NCI-H187 (cell line): ENCODE data around the gene GSPT2.
"Not testable (repeated sequence)": the region's sequence is repeated elsewhere in the genome, so short reads cannot be mapped to it uniquely, and the experiment has no call there.

Source experiments
- DNase-seq, 2 experiments: peaks; one replicate each; lab custom pipeline; 2025; lab: John Stamatoyannopoulos, UW

The GSPT2 gene

GRCh38 chrX:51743179-51743957 lies at the start of gene GSPT2:
Gene GSPT2 (plus strand): TSS chrX:51743442. CDS start chrX:51743627, 185 bp downstream.
- DNase-seq = no peak

DNA sequence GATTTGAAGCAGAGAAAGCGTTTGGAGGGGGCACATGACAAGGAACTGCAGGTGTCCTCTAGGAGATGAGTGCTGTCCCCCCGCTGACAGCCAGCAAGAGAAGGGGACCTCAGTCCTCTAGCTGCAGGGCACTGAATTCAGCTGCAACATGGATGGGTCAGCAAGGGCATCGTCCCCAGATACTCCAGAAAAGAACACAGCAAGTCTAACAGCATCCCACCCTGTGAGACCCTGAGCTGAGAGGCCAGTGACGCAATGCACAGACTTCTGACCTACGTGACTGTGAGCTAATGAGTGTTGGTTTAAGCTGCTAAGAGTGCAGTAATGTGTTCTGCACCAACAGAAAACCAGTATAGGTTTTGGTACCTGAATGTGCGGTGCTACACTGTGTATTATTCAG lies 49.0 kb upstream of the GSPT2 start:
- no peak for DNase-seq

DNA sequence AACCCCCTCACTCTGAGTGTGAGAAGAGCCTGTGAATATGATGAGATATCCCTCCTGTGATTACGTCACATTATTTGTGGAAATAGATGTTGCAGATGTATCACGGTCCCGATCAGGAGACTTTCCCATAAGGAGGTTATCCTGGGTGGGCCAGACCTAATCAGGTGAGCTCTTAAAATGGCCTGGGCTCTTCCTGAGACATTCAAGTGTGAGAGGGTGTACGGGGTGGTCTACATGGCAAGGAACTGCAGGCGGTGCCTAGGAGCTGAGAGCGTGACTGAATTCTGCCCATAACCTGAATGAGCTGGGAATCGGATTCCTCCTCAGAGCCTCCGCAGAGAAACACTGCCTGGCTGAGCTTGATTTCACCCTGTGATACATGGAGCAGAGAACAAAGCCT lies 45.8 kb upstream of the GSPT2 start:
- no peak for DNase-seq

DNA sequence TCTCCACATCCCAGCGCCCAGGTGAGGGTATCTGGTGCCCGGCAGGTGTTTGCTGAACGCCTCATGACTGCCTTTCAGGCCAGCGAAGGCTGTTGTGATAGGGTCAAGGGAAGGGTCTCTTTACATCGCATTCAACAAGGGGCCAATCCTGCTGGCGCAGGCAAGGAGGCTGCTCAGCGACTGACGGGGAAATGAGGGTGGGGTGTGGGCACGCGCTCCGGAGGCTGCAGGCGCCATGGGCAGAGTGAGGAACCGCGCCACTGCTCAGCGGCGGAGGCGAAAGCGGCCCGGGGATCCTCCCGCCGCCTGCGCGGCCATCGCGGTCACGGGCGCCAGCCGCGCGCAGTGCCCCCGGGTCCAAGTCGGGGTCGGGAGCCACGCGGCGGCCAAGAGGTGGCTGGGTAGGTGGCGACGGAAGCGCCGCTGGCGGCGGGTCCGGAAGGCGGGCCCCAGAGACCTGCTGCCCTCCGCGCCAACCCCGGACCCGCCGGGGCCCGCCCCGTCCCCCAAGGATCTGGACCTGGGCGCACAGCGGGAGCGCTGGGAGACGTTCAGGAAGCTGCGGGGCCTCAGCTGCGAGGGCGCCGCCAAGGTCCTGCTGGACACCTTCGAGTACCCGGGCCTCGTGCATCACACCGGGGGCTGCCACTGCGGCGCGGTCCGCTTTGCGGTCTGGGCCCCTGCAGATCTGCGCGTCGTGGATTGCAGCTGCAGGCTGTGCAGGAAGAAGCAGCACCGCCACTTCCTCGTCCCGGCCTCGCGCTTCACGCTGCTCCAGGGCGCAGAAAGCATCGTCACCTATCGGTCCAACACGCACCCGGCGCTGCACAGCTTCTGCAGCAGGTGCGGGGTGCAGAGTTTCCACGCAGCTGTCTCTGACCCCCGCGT lies 32.7 kb upstream of the GSPT2 start, which contains the start of gene CENPVL1:
Gene CENPVL1 (plus strand): TSS at position 236 of the 888 bp plus-strand sequence. CDS start 0 bp downstream, at position 236.
- DNase-seq = not testable (repeated sequence)

GRCh38 chrX:51712943-51713647 lies 30.1 kb upstream of the GSPT2 start:
- not testable (repeated sequence) for DNase-seq

GRCh38 chrX:51728202-51728601 lies 15.0 kb upstream of the GSPT2 start:
- no peak for DNase-seq

GRCh38 chrX:51737091-51737490 lies 6.2 kb upstream of the GSPT2 start:
- no peak for DNase-seq

DNA sequence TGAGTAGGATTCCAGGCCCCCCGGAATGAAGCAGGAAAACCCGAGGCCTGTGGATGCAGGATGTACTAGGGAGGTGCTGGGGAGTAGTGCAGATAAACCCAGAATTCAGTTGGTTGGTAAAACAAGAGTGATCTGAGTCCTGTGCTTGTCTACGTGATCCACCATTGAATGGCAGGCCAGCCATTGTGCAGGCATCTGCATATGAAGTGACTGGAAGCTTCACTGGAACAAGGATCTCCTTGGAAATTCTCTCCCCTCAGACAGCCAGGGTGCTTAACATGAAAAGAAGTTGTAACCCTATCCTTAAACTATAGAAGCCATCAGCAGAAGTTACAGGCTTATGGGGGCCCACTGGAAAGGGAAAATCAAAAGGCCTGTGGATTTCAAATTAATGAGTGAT lies 656 bp upstream of the GSPT2 start:
- DNase-seq = no peak

GRCh38 chrX:51747671-51748070 lies 4.4 kb downstream of the GSPT2 start:
- no peak for DNase-seq

DNA sequence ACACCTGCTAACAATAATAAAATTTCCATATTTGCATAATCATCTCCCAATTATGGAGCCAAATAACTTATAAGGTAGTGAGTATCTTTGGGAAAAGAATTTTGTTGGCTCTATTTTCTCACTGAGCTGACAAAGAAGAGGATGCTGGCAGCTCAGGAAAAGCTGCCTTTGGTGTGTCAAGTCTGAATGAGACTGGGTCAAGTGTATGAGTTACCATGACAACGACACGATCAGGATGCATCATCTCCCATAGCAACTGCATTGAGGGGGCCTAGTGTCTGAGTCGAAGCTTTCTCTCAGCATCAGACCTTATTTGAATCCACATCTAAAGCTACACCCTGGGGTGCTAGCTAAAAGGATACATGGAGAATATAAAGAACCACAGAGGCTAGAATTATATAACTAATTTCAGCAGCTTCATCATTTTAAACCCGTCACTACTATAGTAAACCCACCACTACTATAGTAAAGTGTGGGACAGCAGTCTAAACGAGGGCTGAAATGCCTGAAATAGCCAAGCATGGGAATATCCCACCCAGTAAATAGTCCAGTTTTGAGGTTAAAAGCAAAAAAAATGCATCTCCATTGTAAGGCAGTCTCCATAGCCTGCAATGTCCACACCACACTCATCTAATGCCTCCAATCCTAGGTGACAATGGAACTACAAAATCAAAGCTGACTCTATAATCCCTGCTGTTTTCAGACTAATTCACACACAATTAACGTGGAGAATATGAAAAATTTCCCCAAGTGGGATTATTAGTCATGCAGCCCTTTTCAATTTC lies 16.0 kb downstream of the GSPT2 start:
- no peak for DNase-seq

- no peak for DNase-seq
Observed at GRCh38 chrX:51760657-51761056, 17.4 kb downstream of the GSPT2 start.

- no peak for DNase-seq
Observed at GRCh38 chrX:51766546-51766945, 23.3 kb downstream of the GSPT2 start.

DNA sequence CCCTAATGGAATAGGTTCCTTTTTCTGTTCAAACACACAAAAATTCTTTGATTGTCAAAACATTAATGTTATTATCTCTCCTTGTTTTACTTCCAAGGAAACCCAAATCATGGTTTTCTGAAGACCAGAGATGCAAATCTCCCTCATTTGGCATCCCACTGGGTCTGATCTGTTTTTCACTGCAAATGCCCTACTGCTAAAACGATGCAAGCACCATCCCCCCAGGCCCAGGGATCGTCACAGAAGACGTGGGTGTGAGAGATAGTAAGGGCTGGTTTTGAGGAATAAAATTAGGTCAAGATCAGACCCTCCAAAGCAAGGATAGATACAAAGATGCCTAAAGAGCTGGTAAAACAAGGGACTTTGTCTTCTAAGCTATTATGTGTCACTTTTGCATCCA lies 33.6 kb downstream of the GSPT2 start:
- DNase-seq = no peak

DNA sequence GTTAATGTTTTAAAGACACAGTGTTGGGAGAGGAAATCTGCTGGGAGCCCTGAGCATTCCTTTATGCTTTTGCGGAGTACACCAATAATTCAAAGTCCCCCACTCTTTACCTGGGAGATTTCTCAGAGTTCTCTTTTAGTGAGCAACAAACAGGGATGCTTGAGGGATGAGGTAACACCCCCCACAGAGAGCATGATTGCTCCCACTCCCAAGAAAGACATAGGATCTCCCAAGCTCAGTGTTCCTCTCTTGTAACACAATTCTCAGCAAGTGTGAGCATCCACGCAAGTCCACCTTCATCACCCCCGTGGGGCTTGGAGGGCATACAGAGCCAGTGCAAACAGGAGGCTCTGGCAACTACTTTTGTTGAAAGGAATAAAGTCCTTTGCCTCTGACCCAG lies 36.1 kb downstream of the GSPT2 start:
- DNase-seq = no peak

DNA sequence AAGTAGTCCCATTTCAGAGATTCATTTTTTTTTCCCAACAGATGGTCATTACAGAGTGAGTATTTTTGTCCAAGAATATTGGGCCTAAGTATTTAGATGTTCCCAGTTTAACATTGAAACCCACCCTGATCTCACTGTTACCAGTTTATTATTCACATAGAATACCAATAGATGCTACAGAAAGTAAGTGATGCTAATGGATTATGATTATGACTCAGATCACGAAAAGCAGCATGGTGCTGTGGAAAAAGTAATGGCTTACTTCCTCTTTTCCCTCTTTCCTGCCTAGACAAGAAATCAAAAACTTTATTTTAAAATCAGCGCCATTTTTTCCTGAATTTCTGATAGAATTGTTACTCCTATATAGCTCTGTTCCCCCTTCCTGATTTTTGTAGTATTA lies 51.9 kb downstream of the GSPT2 start:
- DNase-seq = no peak
